Testis (tissue), 3 donors: ENCODE data around the gene GCM1. TPM values are rescaled to one million over a fixed set of nuclear protein-coding genes. Genes with fewer than 3 reads are reported as not detected.
"Not testable (repeated sequence)": the region's sequence is repeated elsewhere in the genome, so short reads cannot be mapped to it uniquely, and the experiment has no call there.

Experiments
- DNase-seq: peaks from one replicate; pipeline ENCODE4 v3.0.0-alpha.2; 2019
- H3K27ac ChIP-seq, 2 donors: fragments of 200-600 bp; sonication (generic); one replicate each; pipeline ENCODE4 v1.5.1; 2019
- H3K27me3 ChIP-seq: fragments of 200-600 bp; sonication (generic); one replicate; pipeline ENCODE4 v1.5.1; 2019
- H3K36me3 ChIP-seq: fragments of 200-600 bp; sonication (generic); one replicate; pipeline ENCODE4 v1.5.1; 2017; ENCODE audit warnings: low read depth; ENCODE audit errors: missing control alignments
- H3K4me1 ChIP-seq: fragments of 200-600 bp; sonication (generic); one replicate; pipeline ENCODE4 v1.5.1; 2019
- H3K4me3 ChIP-seq, 2 donors: fragments of 200-600 bp; sonication (generic); one replicate each; pipeline ENCODE4 v1.5.1; 2017 to 2019
- H3K9me3 ChIP-seq: fragments of 200-600 bp; sonication (generic); one replicate; pipeline ENCODE4 v1.5.1; 2017
- POLR2A ChIP-seq: fragments of 450-650 bp; IDR thresholded peaks from one replicate; pipeline ENCODE4 v1.6.1; 2017; ENCODE audit warnings: antibody characterized with exemption, mild to moderate bottlenecking, moderate library complexity
- WGBS, 2 donors: methylation state at CpG; one replicate each; pipeline ENCODE4 v1.1.5; 2018; 5-methylcytosine and 5-hydroxymethylcytosine counted together
- intact Hi-C: fragments of 100-400 bp; cut with DNase I; formaldehyde crosslinking; loops from one replicate; pipeline ENCODE4 v1.15.1; 2023; ENCODE audit warnings: low total_unique reads
- polyA plus RNA-seq: library from polyadenylated mRNA; stranded (reverse); fragments of 350-450 nt; fragmentation: Illumina TruSeq; extraction: RNeasy Lipid Tissue Mini Kit (QIAGEN cat#74804); gene quantifications from one replicate; pipeline ENCODE4 v1.2.3, GENCODE V29; 2014; ENCODE audit warnings: low read depth, low replicate concordance; ENCODE audit not compliant: insufficient read depth
- total RNA-seq, 2 donors: library from RNA; depleted of rRNA; stranded (reverse); fragments of >200 nt; gene quantifications; one replicate each; pipeline ENCODE4 v1.2.3, GENCODE V29; 2016
- TF ChIP-seq, protein P1 (sequence below), 3 experiments: fragments of 450-650 bp in 2 of 3; fragments of 200-600 bp in 1 of 3; sonication (generic) in 1 of 3; IDR thresholded peaks; one replicate each; pipeline ENCODE4 v1.5.1; 2016 to 2019; ENCODE audit warnings: antibody characterized with exemption in 3 of 3, mild to moderate bottlenecking in 2 of 3, moderate library complexity in 1 of 3

GCM1 gene
- total and polyA plus RNA-seq, 3 donors from 2014 or later, result 0.47 to 0.90 (median 0.68) TPM

DNA sequence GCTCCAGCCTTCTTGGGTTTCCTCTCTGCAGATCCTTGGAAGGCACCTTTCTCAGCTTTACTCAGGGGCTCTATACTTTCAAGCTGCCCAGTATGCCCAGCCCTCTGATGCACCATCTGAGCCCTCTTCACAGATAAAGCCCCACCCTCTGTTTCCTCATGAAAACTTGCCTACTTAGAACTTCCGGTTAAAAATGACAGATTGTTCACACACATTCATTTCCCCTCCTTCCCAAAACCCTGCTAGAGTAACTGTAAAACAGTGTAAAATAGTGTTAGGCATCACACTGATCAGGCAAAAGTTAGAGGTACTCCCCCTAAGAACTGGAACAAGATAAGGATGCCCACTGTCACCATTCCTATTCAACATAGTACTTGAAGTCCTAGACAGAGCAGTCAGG, 14.0 kb upstream of the GCM1 start:
- H3K27ac ChIP-seq, result no peak overlapping the region
- intact Hi-C loops, result no loop called here
- WGBS, 2 donors, result 70% methylated on average over 1 of the region's 1 CpG

DNA sequence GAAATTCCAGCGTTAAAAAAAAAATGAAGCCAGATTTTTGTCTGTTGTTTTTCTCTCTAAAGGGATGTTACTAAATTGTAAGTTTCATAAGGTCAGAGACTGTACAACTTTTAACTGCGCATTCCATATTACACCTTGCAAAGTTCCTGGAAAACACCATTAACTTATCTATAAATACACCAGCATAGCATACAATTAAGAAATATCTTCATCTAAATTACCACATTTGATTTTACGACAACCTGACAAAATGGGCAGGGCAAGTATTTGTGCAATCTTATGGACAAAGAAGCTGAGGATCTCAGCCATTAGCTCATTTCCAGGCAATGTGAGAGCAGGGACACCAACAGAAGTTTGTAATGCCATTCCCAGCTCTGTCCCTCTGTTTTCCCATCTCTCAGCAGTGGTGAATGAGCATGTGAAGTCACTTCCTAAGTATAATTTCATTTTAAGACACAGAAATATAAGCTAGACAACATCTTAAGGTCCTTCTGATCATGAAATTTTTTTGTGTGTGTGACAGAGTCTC, 12.9 kb upstream of the GCM1 start:
- DNase-seq, result no peak
- Histone ChIP-seq H3K9me3 (no peaks in the 10 kb centered on the region), H3K27ac (no peak overlapping the region), H3K27me3 (no peaks in the 10 kb centered on the region), H3K4me1 (no peaks in the 10 kb centered on the region), H3K36me3 (no peaks in the 10 kb centered on the region), H3K4me3 (no peak overlapping the region)
- TF ChIP-seq, protein P1, sequence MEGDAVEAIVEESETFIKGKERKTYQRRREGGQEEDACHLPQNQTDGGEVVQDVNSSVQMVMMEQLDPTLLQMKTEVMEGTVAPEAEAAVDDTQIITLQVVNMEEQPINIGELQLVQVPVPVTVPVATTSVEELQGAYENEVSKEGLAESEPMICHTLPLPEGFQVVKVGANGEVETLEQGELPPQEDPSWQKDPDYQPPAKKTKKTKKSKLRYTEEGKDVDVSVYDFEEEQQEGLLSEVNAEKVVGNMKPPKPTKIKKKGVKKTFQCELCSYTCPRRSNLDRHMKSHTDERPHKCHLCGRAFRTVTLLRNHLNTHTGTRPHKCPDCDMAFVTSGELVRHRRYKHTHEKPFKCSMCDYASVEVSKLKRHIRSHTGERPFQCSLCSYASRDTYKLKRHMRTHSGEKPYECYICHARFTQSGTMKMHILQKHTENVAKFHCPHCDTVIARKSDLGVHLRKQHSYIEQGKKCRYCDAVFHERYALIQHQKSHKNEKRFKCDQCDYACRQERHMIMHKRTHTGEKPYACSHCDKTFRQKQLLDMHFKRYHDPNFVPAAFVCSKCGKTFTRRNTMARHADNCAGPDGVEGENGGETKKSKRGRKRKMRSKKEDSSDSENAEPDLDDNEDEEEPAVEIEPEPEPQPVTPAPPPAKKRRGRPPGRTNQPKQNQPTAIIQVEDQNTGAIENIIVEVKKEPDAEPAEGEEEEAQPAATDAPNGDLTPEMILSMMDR (IDR thresholded peaks at IDR 0.05), result no peak
- TF ChIP-seq POLR2A, result no peak
- 85 to 87% methylated on average over 3 of the region's 3 CpGs for WGBS, 2 donors
- intact Hi-C loops, result no loop called here

More for the DNA sequence above, 14.0 kb upstream of the GCM1 start:
- Histone ChIP-seq H3K36me3 (no peaks in the 10 kb centered on the region), H3K4me1 (no peaks in the 10 kb centered on the region), H3K9me3 (no peaks in the 10 kb centered on the region), H3K4me3 (no peak overlapping the region), H3K27me3 (no peaks in the 10 kb centered on the region)
- DNase-seq, result no peak
- TF ChIP-seq POLR2A, result no peak
- TF ChIP-seq, protein P1 (IDR thresholded peaks at IDR 0.05), result no peak

DNA sequence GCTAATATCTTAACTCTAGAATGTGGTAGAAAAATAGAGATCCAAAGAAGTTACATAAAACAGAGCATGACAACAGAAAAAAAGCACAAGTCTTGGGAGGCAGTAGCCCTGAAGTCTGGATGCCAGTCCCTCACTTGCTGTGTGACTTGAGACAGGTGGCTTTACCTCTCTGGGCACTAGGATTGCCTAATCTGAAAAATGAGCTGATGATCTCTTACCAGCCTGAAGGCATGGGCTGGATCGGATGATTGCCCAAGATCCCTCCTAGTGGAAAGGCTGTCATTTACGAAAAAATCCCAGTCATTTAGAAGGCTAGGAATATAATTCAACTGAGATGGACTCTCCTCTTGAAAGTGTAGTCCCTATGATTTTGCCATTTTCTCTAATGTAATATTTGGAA, 10.9 kb upstream of the GCM1 start:
- 75 to 78% methylated on average over 2 of the region's 2 CpGs for WGBS, 2 donors
- Histone ChIP-seq H3K27me3 (no peaks in the 10 kb centered on the region), H3K4me1 (no peaks in the 10 kb centered on the region), H3K4me3 (no peak overlapping the region), H3K9me3 (no peaks in the 10 kb centered on the region), H3K27ac (no peak overlapping the region), H3K36me3 (no peaks in the 10 kb centered on the region)
- TF ChIP-seq POLR2A, result no peak
- TF ChIP-seq, protein P1 (IDR thresholded peaks at IDR 0.05), result no peak
- intact Hi-C loops, result no loop called here
- DNase-seq, result no peak

DNA sequence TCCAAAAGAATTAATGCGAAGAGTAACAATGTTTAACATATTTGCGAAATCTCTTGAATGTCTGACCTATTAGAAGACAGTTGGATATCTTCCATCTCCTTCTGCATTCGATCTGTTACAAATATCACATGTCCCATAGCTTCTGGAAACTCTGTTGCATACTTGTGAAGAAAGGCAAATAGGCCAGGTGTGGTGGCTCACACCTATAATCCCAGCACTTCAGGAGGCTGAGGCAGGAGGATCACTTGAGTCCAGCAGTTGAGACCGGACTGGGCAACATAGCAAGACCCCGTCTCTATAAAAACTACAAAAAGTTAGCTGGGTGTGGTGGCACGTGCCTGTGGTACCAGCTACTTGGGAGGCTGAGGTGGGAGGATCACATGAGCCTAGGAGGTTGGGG, 9.4 kb upstream of the GCM1 start:
- intact Hi-C loops, result not testable (repeated sequence)

DNA sequence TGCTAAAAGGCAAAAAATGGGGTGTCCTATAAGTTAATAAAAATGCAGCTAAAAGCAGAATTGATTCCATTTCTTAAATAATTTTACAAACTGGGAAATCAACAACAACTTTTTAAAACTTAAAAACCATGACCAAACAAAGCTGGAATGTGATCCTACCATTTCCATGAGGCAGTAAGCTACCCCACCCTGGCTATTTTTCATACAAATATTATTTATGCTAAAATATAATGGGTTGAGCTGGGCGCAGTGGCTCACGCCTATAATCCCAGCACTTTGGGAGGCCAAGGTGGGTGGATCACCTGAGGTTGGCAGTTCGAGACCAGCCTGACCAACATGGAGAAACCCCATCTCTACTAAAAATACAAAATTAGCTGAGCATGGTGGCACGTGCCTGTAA, 6.6 kb upstream of the GCM1 start:
- H3K36me3 ChIP-seq, H3K27me3 ChIP-seq, H3K9me3 ChIP-seq, H3K4me3 ChIP-seq, H3K27ac ChIP-seq, intact Hi-C loops, H3K4me1 ChIP-seq, DNase-seq: not testable (repeated sequence)
- WGBS, 2 donors, result 82 to 87% methylated on average over 4 of the region's 4 CpGs

More for the DNA sequence above, 9.4 kb upstream of the GCM1 start:
- not testable (repeated sequence) for DNase-seq, H3K9me3 ChIP-seq, H3K4me1 ChIP-seq, H3K36me3 ChIP-seq, H3K4me3 ChIP-seq, H3K27me3 ChIP-seq
- H3K27ac ChIP-seq, result peak overlapping the region; percentile 8 to 42
- 65 to 87% methylated on average over 6 of the region's 6 CpGs for WGBS, 2 donors

DNA sequence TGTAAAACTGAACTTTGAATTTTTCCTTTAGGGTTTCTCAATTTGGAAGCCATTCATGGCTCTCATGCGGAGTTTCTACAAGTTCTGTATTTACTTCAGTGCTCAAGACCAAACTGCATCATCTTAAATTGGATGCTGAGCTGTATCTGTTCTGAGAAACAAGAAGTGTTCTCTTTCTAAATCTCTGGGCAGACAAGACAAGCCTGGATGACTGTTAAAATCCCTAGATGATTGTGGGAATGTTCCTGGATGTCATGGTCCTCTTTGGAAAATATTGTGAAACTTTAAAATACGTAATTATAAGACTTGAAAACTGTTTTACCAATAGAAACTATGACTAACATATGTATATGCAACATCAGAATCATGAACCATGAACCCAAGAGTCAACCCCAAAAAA, 6.2 kb upstream of the GCM1 start:
- Histone ChIP-seq H3K4me1 (no peaks in the 10 kb centered on the region), H3K27me3 (no peaks in the 10 kb centered on the region), H3K9me3 (no peaks in the 10 kb centered on the region), H3K4me3 (no peak overlapping the region), H3K27ac (no peak overlapping the region), H3K36me3 (no peaks in the 10 kb centered on the region)
- TF ChIP-seq, protein P1 (IDR thresholded peaks at IDR 0.05), result no peak
- no peak for TF ChIP-seq POLR2A
- WGBS, 2 donors, result 93 to 100% methylated on average over 2 of the region's 2 CpGs
- no peak for DNase-seq
- intact Hi-C loops, result no loop called here
